HG03039 (cell line): ENCODE data around the gene DTNB.
"Not testable (repeated sequence)": the region's sequence is repeated elsewhere in the genome, so short reads cannot be mapped to it uniquely, and the experiment has no call there.

ENCODE experiments used
- ATAC-seq: cut with Tn5 transposase; IDR thresholded peaks from one replicate; pipeline ENCODE4 v1.9.1; 2021; ENCODE audit warnings: mild to moderate bottlenecking, moderate library complexity; ENCODE audit not compliant: unreplicated experiment

Gene DTNB

DNA sequence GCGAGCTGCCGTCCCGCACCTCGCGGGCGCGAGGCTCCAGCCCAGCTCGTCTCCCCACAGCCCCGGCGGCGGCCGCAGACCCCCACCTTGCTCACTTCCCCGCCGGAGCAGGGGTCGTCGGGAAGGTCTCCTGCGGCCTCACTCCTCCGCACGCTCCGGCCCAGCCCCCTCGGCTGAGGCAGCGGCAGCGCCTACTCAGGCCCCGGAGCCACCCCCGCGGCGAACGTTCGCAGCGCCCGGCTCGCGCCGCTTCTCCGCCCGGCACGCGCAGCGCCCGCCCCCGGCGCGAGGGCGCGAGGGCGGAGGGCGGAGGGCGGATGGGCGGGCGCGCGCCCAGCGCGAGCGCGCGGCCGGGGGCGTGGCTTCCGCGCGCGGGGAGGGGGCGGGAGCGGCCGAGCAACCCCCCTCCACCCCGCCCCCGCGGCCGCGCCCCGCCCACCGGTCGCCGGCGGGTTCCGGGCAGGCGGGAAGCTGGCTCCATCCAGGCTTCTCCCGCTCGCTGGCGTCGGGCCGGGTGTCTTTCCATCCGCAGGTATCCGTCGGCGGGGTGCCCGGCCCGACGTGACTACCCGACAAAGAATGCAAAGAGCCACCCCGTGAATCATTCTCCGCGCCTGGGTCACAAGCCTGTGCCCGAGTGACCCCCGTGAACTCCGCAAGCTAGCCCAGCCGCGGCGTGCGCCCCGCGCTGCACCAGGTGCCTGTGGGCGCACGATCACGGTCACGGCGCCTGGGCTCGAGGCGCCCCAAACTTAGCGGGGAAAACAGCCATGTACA, at the start of gene DTNB:
Gene DTNB (minus strand): TSS at position 278 of the 777 bp plus-strand sequence. CDS start 20,917 bp downstream, outside the sequence.
- peak; percentile 60 for ATAC-seq

DNA sequence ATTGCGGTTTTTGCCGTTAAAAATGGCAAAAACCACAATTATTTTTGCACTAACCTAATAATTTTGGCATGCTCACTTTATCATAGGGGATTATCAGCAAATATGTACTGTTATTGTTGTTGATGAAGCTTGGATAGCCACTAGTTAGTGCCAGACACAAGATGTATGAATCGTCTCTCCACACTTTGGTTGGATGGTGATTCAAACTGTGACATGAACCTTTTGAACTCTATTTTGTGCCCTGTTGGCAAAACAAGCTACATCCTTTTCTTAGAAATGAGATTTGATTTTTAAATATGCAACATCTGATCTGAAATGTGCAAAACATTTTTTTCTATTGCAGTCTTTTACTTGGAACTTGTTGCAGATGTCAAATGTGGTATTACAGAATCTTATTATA, 48.8 kb upstream of the DTNB start:
- no peak for ATAC-seq

DNA sequence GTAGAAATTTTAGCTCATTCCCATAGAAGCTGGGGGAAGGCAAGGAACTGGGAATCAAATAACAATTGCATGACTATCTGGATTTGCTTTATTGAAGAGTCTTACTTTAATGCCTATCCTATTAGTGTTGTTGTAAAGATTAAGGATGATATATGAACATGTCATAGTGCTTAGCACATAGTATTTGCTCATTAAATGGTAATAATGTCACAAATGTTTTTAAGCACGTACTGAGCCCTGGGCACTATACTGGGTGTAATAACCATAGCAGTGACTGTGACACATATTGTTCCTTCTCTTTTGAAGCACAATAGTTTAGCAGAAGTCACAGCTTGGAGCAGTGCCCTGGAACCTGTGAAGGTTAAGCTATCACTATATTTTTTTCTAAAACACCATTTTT, 47.2 kb upstream of the DTNB start:
- no peak for ATAC-seq

DNA sequence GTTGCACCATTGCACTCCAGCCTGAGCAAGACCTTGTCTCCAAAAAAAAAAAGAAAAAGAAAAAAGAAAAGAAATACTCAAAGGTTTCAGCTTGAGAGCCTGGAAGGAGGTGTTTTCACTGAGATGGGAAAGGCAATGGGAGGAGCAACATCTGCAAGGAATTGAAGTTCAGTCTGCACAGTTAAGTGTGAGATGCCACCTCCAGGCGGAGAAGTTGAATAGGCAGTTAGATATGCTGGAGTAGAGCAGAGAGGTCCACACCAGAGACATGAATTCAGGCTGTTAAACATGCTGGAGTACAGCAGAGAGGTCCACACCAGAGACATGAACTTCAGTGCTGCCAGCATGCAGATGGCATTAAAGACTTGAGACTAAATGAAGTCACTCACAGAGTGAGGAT, 41.4 kb upstream of the DTNB start:
- ATAC-seq, result no peak

- no peak for ATAC-seq
These were observed 39.1 kb upstream of the DTNB start for GRCh38 chr2:25712455-25712854.

DNA sequence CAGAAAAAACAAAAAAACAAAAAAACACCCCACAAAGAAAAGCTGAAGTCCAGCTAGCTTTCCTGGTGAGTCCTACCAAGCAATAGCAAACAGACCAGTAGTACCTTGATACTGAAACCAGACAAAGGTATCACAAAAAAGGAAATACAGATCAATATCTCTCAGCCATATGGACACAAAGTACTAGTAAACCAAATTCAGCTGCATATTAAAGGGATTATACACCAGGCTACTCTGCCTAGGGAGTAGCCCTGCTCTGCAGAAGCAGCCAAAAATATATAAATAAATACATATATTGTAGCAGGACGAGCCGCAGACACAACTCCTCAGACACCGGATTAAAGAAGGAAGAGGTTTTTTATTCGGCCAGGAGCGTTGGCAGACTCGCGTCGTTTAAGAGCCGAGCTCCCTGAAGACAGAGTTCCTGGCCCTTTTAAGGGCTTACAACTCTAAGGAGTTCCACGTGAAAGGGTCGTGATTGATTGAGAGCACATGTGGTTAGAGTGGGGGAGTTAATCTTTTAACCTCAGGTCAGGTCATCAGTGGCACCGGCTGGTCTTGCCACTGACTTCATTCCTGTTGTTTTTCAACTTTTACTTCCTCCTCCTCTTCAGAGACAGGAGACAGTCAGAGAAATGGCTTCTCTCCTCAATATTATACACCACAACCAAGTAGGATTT, 38.4 kb upstream of the DTNB start:
- no peak for ATAC-seq

GRCh38 chr2:25710750-25711149, 37.4 kb upstream of the DTNB start:
- no peak for ATAC-seq

GRCh38 chr2:25709349-25709748, 36.0 kb upstream of the DTNB start:
- ATAC-seq, result no peak

DNA sequence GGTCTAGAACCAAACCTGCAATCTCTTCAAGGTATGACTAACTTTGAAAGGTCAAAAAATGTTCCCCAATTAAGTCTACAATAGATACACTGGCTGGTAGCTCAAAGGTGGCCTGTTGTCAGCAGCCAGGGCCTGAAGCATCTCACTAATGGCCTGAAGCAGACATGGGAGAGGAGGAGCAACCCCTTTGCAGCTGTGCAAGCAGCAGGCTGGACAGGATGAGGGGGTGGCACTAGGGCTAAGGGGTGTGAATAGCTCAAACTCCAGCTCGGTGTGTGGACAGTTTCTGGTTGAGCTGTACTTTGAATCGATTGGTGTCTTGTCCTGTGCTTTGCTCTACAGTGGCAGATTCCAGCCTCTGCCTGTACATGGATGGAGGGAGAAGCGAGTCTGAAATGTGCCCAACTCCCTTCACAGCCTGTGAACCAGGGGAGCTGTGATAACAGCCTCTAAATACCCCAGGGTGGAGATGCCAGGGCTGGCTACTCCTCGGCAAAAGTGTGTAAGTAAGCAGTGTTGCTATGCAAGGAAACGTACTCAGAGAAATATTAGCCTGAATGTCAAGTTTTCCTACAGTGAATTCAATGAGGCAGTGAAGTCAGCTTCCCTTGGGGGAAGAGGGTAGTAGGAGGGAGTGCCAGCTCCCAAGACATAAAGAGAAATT, 34.7 kb upstream of the DTNB start:
- no peak for ATAC-seq

- not testable (repeated sequence) for ATAC-seq
These were observed 32.2 kb upstream of the DTNB start for GRCh38 chr2:25705575-25705974.

DNA sequence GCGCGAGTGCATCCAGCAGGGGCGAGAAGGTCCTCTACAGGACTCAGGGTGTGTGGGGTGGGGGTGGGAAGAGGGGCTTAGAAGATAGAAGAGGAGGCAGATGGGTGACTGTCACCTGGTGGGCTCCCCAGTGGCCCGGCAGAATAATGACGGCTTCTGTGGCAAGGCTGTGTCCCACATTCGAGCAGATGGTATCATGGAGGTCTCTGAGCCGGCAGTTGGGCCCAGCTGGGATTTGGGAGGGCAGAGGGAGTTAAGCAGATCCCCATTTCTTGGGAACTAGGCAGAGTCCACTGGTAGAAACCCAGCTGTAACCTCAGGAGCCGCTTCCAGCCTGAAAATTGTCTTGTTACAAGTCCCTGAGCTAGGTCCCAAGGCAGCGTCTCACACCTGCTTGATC, 28.4 kb upstream of the DTNB start:
- no peak for ATAC-seq

GRCh38 chr2:25700221-25700660, 26.9 kb upstream of the DTNB start:
- ATAC-seq, result no peak

GRCh38 chr2:25699216-25699615, 25.8 kb upstream of the DTNB start:
- ATAC-seq, result no peak

DNA sequence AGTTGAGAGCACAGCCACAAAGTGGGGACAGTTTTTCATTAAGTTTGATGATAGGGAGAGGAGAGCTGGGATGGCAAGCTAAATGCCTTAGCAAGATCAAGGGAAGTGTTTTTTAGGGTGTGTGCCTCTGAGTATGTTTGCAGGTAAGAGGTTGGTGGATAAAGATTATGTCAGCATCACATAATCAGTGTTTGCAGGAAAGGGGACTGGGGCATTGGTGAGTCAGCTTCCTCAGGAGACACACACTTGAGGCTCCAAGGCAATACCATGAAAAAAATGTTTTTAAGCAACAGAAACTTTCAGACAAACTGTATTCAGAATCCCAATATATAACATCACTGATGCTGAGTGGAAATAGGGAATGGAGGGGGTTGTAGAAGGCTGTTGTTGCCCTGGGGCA, 25.4 kb upstream of the DTNB start:
- ATAC-seq, result no peak

DNA sequence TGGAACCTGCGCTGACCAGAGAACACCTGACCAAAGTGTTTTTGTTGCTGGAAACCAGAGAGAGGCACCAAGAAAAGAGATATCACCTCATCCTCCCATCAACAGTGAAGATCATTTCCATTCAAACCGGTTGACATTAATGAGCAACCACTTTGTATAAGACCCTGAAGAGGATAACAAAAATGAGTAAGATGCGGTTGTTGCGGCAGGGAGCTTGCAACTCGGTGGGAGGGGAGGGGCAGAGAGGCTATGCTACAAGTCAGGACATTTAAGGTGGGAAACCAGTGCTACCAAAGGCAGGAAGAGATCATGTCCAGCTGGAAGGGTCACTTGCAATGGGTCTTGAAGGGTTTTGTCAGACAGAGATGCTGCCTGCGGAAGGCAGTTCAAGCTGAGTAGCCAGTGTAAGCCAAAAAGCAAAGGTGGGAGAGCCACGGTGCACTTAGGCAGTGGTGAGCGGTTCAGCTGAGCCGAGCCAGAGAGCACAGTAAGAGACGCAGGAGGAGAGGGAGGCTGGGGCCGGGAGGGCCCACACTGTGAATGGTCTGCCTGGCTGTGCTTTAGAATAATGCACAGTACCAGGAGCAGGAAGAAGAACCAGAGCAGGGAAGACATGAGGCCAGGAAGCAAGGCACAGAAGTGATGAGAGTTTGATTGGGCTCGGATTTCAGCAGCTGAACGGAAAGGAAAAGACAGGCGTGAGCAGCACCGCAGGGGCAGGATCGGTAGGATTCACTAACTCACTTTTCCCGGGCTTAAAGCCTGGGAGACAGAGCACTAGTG, 24.4 kb upstream of the DTNB start:
- no peak for ATAC-seq

- no peak for ATAC-seq
These were observed 19.5 kb upstream of the DTNB start for GRCh38 chr2:25692737-25693445.

DNA sequence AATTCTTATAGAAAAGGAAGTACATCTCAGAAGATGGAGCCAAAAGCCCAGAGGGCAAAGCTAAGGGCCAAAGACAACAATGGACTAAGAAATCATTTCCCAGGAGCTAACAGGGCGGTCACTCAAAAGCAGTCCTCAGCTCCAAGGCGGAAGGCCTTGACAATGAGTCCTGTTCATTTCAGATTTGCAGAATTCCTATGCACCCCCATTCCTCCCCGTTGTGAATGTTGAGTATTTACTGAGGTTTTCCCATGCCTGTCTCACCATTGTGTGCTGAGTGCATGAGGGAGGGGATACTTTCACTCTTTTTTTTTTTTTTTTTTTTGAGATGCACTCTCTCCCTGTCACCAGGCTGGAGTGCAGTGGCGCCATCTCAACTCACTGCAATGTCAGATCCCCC, 18.8 kb upstream of the DTNB start:
- ATAC-seq, result no peak

DNA sequence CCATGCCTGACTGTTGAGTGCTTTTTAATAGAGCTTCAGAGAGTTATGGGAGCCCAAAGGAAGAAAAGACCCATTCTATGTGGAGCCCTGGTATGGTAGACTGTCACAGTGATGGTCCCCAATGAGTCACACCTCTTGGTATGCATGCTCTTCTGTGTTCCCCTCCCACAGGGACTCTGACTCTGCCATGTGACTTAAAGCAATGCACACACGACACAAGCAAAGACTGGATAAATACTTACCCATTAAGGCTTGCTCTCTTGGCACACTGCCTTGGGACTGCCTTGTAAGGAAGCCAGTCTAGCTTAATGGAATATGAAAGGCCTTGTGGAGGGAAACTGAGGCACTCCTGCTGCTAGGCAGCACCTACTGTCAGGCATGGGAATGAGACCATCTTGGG, 16.7 kb upstream of the DTNB start:
- ATAC-seq, result no peak

GRCh38 chr2:25688236-25688635, 14.9 kb upstream of the DTNB start:
- no peak for ATAC-seq

- no peak for ATAC-seq
These were observed 12.4 kb upstream of the DTNB start for GRCh38 chr2:25685741-25686140.
